ENCODE data around the gene MAP3K5. TPM values are rescaled to one million over a fixed set of nuclear protein-coding genes. Genes with fewer than 3 reads are reported as not detected.

MAP3K5 gene
- total and polyA plus RNA-seq, 2 of the 8 experiments (the other 6 are each of a cell fraction or from before 2014, with no cell fraction given): 0.63 to 2.6 TPM

DNA sequence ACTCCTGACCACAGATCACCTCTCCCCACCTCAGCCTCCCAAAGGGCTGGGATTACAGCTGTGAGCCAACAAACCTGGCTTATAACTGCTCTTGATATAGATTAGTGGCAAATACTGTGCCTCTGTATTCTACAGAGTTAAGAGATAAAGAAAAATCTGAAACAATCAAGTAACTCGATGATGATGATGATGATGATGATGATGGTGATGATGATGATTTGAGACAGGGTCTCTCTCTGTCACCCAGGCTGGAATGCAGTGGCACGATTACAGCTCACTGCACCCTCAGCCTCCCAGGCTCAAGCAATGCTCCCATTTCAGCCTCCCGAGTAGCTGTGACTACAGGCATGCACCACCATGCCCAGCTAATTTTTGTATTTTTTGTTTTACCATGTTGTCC is 175.8 kb downstream of the MAP3K5 start:
- no peak for FAIRE-seq

More for the DNA sequence above, 175.8 kb downstream of the MAP3K5 start:
- Histone ChIP-seq H3K18ac (ENCODE audit: extremely low read depth, low read length) (no peak overlapping the region), H4K5ac (ENCODE audit: insufficient read length, low read depth, low read length) (no peak overlapping the region), H2BK15ac (ENCODE audit: low read length) (no peak overlapping the region), H3K36me3 (ENCODE audit: control insufficient read depth in 2 of 4, insufficient read depth in 4 of 4, low read length in 3 of 4) (no peaks in the 10 kb centered on the region), H3K4me1 (replicated peaks in 1 of 4; ENCODE audit: control insufficient read depth in 3 of 4, insufficient read depth in 4 of 4, low read length in 3 of 4) (peaks cover 0 to 10% (median 1%) of the 10 kb centered on the region in 4 experiments; a peak in 4 of 7 replicates), H4K8ac (ENCODE audit: extremely low read depth, insufficient read depth, low read length) (no peak overlapping the region), H3K27me3 (replicated peaks in 1 of 4; ENCODE audit: control insufficient read depth in 3 of 4, extremely low read depth in 1 of 4, insufficient read depth in 3 of 4, low read length in 3 of 4) (no peaks in the 10 kb centered on the region), H2BK12ac (ENCODE audit: low read depth, low read length) (no peak overlapping the region), H3K79me2 (ENCODE audit: control insufficient read depth in 1 of 2, insufficient read depth in 2 of 2, low read length in 2 of 2) (no peaks in the 10 kb centered on the region), H3K9me3 (ENCODE audit: insufficient read depth in 2 of 2, low read depth in 1 of 2, low read length in 1 of 2) (no peaks in the 10 kb centered on the region), H3K23ac (ENCODE audit: insufficient read length) (no peak overlapping the region), H3K4ac (replicated peaks; ENCODE audit: insufficient read length, low read depth, low read length) (no peak overlapping the region), H2AK5ac (ENCODE audit: low read depth, low read length) (no peak overlapping the region), H3K23me2 (ENCODE audit: low read depth, low read length) (no peaks in the 10 kb centered on the region; the same call in 1 of the 2 replicates), H4K91ac (replicated peaks; ENCODE audit: insufficient read length, low read length) (no peak overlapping the region), H2BK120ac (replicated peaks; ENCODE audit: low read depth, low read length) (no peak overlapping the region), H3K4me3 (ENCODE audit: extremely low read depth in 1 of 4, insufficient read depth in 2 of 4, low read depth in 3 of 4, low read length in 4 of 4) (no peak overlapping the region), H2BK20ac (ENCODE audit: low read length) (peak overlapping the region; percentile 25; the same call in 1 of the 2 replicates), H2BK5ac (ENCODE audit: low read depth, low read length) (no peak overlapping the region), H2AFZ (ENCODE audit: low read length) (no peak overlapping the region), H3K27ac (ENCODE audit: low read depth, low read length) (no peak overlapping the region), H4K20me1 (replicated peaks in 1 of 2; ENCODE audit: control insufficient read depth in 1 of 2, insufficient read depth in 2 of 2, low read length in 2 of 2) (no peaks in the 10 kb centered on the region), H3K14ac (ENCODE audit: insufficient read length) (no peak overlapping the region), H3K9ac (replicated peaks in 1 of 4; ENCODE audit: extremely low read depth in 1 of 4, low read depth in 3 of 4, low read length in 3 of 4) (no peak overlapping the region), H3K56ac (replicated peaks; ENCODE audit: insufficient read length, low read depth, low read length) (no peak overlapping the region), H3K79me1 (ENCODE audit: low read depth, low read length) (no peaks in the 10 kb centered on the region), H3K4me2 (ENCODE audit: insufficient read depth in 1 of 2, low read depth in 2 of 2, low read length in 2 of 2) (no peak overlapping the region)
- POLR2A ChIA-PET (ENCODE audit: partially characterized antibody): no interaction called here
- CTCF ChIA-PET (ENCODE audit: partially characterized antibody): interaction anchor here (0.6 to 3.1 kb wide), 6 partner anchors 8 to 175 kb away, joined by 3 to 17 read pairs (median 4); partner anchors contain the start of gene MAP3K5
- DNase-seq (ENCODE audit: low read depth in 1 of 2, low spot score in 2 of 2): no peak
- WGBS, 2 experiments (ENCODE audit: extremely low coverage in 1 of 2, insufficient coverage in 1 of 2, insufficient read length in 1 of 2, insufficient replicate concordance in 2 of 2, low coverage in 1 of 2, low lambda C conversion rate in 2 of 2, missing lambda C conversion rate in 1 of 2): 94% methylated on average over 3 of the region's 3 CpGs; no CpG with 5 or more reads in 1 of the 2 experiments
- no peak for TF ChIP-seq RBBP5 (IDR thresholded peaks at IDR 0.05; ENCODE audit: borderline replicate concordance, low read depth, low read length)
- TF ChIP-seq SIX5 (IDR thresholded peaks at IDR 0.05; ENCODE audit: low read depth, low read length): no peak
- no peak for TF ChIP-seq TAF1 (IDR thresholded peaks at IDR 0.05; ENCODE audit: low read depth, low read length)
- no peak for TF ChIP-seq TCF12 (IDR thresholded peaks at IDR 0.05; ENCODE audit: low read depth, low read length)
- TF ChIP-seq ZNF274 (IDR thresholded peaks at IDR 0.05; ENCODE audit: borderline replicate concordance, extremely low read depth, low read length): no peak
- TF ChIP-seq TAF7 (optimal IDR thresholded peaks at IDR 0.05; ENCODE audit: borderline replicate concordance, low read depth, low read length): no peak
- no peak for TF ChIP-seq SP4 (IDR thresholded peaks at IDR 0.05; ENCODE audit: low read length)
- TF ChIP-seq JUND (IDR thresholded peaks at IDR 0.05; ENCODE audit: low read length): no peak

All from H1 (cell line).